Lower leg skin (tissue), 3 donors: ENCODE data around the gene DEDD2.

Experiments
- CTCF ChIP-seq, 3 donors: fragments of 450-650 bp; IDR thresholded peaks; one replicate each; pipeline ENCODE4 v1.5.1; 2016; ENCODE audit warnings: antibody characterized with exemption in 3 of 3, mild to moderate bottlenecking in 3 of 3, moderate library complexity in 2 of 3
- POLR2A ChIP-seq, 2 donors: fragments of 450-650 bp; IDR thresholded peaks; one replicate each; pipeline ENCODE4 v1.6.1; 2016 to 2017; ENCODE audit warnings: antibody characterized with exemption in 2 of 2, mild to moderate bottlenecking in 1 of 2, moderate library complexity in 1 of 2

DNA sequence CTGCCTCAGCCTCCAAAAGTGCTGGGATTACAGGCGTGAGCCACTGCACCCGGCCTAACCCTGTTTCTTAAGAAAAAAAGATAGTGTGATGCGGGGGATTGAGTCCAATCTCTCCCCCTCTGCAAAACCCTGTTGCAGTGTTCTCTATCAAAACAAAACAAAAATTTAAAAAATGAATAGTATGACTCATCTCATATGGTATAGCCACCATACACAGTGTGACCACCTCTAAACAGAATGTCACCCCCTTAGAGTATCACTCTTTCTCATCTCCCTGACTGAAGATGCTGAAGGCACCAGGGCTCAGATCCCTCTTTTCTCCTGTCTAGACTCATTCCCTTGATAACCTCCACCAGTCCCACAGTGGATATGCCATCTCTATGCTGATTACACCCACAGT is 44.3 kb upstream of the DEDD2 start:
- TF ChIP-seq CTCF (IDR thresholded peaks at IDR 0.05): no peak
- no peak for TF ChIP-seq POLR2A (IDR thresholded peaks at IDR 0.05)
